Heart left ventricle (tissue), 16 donors: Measurements from ENCODE around the gene GSG1L. TPM values are rescaled to one million over a fixed set of nuclear protein-coding genes. Genes with fewer than 3 reads are reported as not detected.

ENCODE experiments used
- ATAC-seq, 4 donors: fragments of 200-7000 bp; cut with Tn5 transposase; one replicate each; pipeline ENCODE4 v1.9.1; 2020 to 2022; ENCODE audit warnings: moderate library complexity in 4 of 4, mild to moderate bottlenecking in 3 of 4, moderate number of reproducible peaks in 1 of 4
- DNase-seq, 5 donors: peaks; one replicate each; pipeline ENCODE4 v3.0.0-alpha.2; 2020
- H3K27ac ChIP-seq, 12 donors: fragments of 200-600 bp; sonication (generic) in 4 of 12; one replicate each; pipeline versions ENCODE4 v1.5.0 to v1.8.0; 2016 to 2022; ENCODE audit warnings: mild to moderate bottlenecking in 2 of 12
- H3K27me3 ChIP-seq, 9 donors: fragments of 200-600 bp; sonication (generic) in 2 of 9; one replicate each; pipeline versions ENCODE4 v1.5.1 to v1.8.0; 2016 to 2022; ENCODE audit warnings: mild to moderate bottlenecking in 3 of 9
- H3K36me3 ChIP-seq, 9 donors: fragments of 200-600 bp; sonication (generic) in 2 of 9; one replicate each; pipeline versions ENCODE4 v1.5.0 to v1.8.0; 2018 to 2022; ENCODE audit warnings: mild to moderate bottlenecking in 2 of 9
- H3K4me1 ChIP-seq, 12 donors: fragments of 200-600 bp; sonication (generic) in 4 of 12; one replicate each; pipeline versions ENCODE4 v1.5.0 to v1.8.0; 2016 to 2022; ENCODE audit warnings: mild to moderate bottlenecking in 3 of 12
- H3K4me3 ChIP-seq, 12 donors: fragments of 200-600 bp; sonication (generic) in 4 of 12; one replicate each; pipeline versions ENCODE4 v1.5.0 to v1.8.0; 2017 to 2022; ENCODE audit warnings: mild to moderate bottlenecking in 9 of 12, moderate library complexity in 4 of 12
- H3K9me3 ChIP-seq, 12 donors: fragments of 200-600 bp; sonication (generic) in 4 of 12; one replicate each; pipeline versions ENCODE4 v1.5.0 to v1.8.0; 2016 to 2022; ENCODE audit warnings: mild to moderate bottlenecking in 1 of 12
- CTCF ChIP-seq, 12 donors: fragments of 200-600 bp; sonication (generic) in 4 of 12; IDR thresholded peaks; one replicate each; pipeline versions ENCODE4 v1.5.0 to v1.8.0; 2018 to 2022; ENCODE audit warnings: antibody characterized with exemption in 12 of 12, mild to moderate bottlenecking in 5 of 12
- POLR2A ChIP-seq, 2 donors: fragments of 450-650 bp; IDR thresholded peaks; one replicate each; pipeline ENCODE4 v1.6.1; 2017; ENCODE audit warnings: antibody characterized with exemption in 2 of 2, mild to moderate bottlenecking in 2 of 2, moderate library complexity in 2 of 2
- WGBS, 4 donors: extraction: QIAGEN DNeasy Blood & Tissue Kit in 2 of 4; methylation state at CpG; one replicate each; pipeline versions ENCODE4 v1.1.5 to v1.1.7; 2013 to 2018; 5-methylcytosine and 5-hydroxymethylcytosine counted together
- intact Hi-C, 10 donors: fragments of 100-400 bp; cut with DNase I; formaldehyde crosslinking; loops; one replicate each; pipeline versions ENCODE4 v1.11.1 to v1.14.2; 2022
- polyA plus RNA-seq, 2 donors: library from polyadenylated mRNA; stranded (reverse); fragments of 200-250 nt; gene quantifications; one replicate each; pipeline ENCODE4 v1.2.3, GENCODE V29; 2013
- total RNA-seq, 9 donors: library from RNA; depleted of rRNA in 2 of 9; stranded (reverse); fragments of >200 nt in 2 of 9; fragmentation: NEBNext Ultra II Directional in 3 of 9; extraction: Animal tissue kit (Norgen Biotek cat#: 25700) in 3 of 9; gene quantifications; one replicate each; pipeline versions ENCODE4 v1.1.0 to v1.2.4, GENCODE V29; 2016 to 2023
- donor health status: ischemic (EF 13 %, LVEDD 7.1; RV severe dilation, severe dysfunction).
- donor health status: healthy with polysubstance abuse.
- donor health status: DM: no; HTN: yes; CAD: no.
- donor health status: DM: no; HTN: no; CAD: no.
- donor health status: ischemic (EF 25% LVEDD 6.9; RV normal size, moderate dysfunction).
- donor health status: ischemic (EF 25% LVEDD 5.7; RV mildly dilated, moderate dysfunction).
- donor health status: healthy.
- donor health status: DM: yes; HTN: yes; CAD: no.
- donor health status: ischemic (EF 35%, LVEDD 5.7; RV mildly dilated, moderate dysfunction).
- donor health status: nonischemic (EF 11% LVEDD 7.7; RV severe dilation, severe dysfunction).
- donor health status: DM: yes; HTN: yes; CAD: no.
- donor health status: PGD.
- donor health status: ischemic (EF 29% LVEDD 5.4; RV normal size, mild dysfunction).
- donor health status: nonischemic (EF 23%, LVEDD 6.1; RV moderate dilation, normal function).

The GSG1L gene
- total and polyA plus RNA-seq, 11 donors: 0.11 to 8.7 (median 1.8) TPM; not detected in 4

DNA sequence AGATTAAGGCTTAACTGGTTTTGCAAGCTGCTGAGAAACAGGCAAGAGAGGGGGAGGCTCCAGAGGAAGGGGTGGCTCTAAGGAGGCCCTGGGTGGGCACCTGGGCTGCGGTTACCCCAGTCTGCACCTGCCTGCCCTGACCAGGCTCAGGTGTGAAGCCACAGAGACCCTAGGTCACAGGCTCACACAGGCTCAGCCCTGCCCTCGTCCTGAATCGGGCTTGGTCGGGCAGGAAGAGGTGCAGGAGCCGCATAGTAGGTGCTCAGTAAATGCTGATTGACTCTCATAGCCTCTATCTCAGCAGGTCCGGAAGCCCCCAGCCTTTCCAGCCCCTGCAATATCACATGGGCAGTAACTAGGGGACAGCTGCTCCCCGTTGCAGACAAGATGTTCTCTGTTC, 203.4 kb downstream of the GSG1L start:
- Histone ChIP-seq H3K27me3 (no peaks in the 10 kb centered on the region), H3K4me3 (no peak overlapping the region), H3K36me3 (no peaks in the 10 kb centered on the region), H3K9me3 (peaks cover 0 to 27% (median 16%) of the 10 kb centered on the region in 12 donors), H3K4me1 (no peaks in the 10 kb centered on the region), H3K27ac (no peak overlapping the region)
- ATAC-seq: no peak
- TF ChIP-seq POLR2A (IDR thresholded peaks at IDR 0.05): no peak
- no peak for TF ChIP-seq CTCF (IDR thresholded peaks at IDR 0.05)
- 68 to 81% (median 74%) methylated on average over 3 to 7 of the region's 7 CpGs for WGBS, 4 donors
- DNase-seq: no peak
- intact Hi-C loops: loop anchor here in 4 of 10 donors (10.0 kb wide), 2 partner anchors 215 to 225 kb away; no protein-coding TSS in a partner anchor

GRCh38 chr16:27859020-27859419, 204.5 kb downstream of the GSG1L start:
- H3K9me3 ChIP-seq: peaks cover 0 to 23% (median 13%) of the 10 kb centered on the region in 12 donors
- H3K27me3 ChIP-seq: no peaks in the 10 kb centered on the region
- TF ChIP-seq CTCF (IDR thresholded peaks at IDR 0.05) (no peak), POLR2A (IDR thresholded peaks at IDR 0.05) (no peak)
- intact Hi-C loops: no loop called here
- DNase-seq (no peak), ATAC-seq (no peak)
- WGBS, 4 donors: 41 to 45% (median 42%) methylated on average over 8 of the region's 8 CpGs
- no peak overlapping the region for H3K4me3 ChIP-seq
- no peaks in the 10 kb centered on the region for H3K4me1 ChIP-seq
- H3K36me3 ChIP-seq: no peaks in the 10 kb centered on the region
- no peak overlapping the region for H3K27ac ChIP-seq

DNA sequence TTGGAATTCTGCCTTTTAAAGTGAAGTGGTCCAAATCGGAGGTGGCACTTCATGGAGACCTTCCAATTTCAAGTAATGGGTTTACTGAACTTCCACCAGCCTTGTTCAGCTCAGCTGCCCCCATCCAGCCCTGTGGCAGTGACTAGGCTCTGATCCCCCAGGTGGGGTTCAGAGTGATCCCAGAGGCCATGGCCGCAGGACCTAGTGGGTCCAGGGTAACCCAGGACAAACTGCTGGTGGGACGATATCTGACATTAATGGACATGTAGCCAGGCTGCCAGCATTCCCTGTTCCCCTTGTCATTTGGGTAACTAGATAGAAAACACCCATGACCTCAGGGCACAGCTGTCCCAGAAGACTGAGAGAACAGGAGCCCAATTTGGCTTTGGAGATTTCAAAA, 209.9 kb downstream of the GSG1L start:
- 49 to 66% (median 63%) methylated on average over 3 of the region's 3 CpGs for WGBS, 4 donors
- no peak for DNase-seq
- ATAC-seq: no peak
- H3K4me1 ChIP-seq: peaks cover 0 to 12% (median 2%) of the 10 kb centered on the region in 12 donors
- no peaks in the 10 kb centered on the region for H3K36me3 ChIP-seq
- peaks cover 0 to 28% (median 0%) of the 10 kb centered on the region in 9 donors for H3K27me3 ChIP-seq
- H3K9me3 ChIP-seq: no peaks in the 10 kb centered on the region
- TF ChIP-seq CTCF (IDR thresholded peaks at IDR 0.05): no peak
- no peak for TF ChIP-seq POLR2A (IDR thresholded peaks at IDR 0.05)
- no peak overlapping the region for H3K27ac ChIP-seq
- intact Hi-C loops: loop anchor here in 1 of 10 donors (5.0 kb wide), 1 partner anchor 346 kb away; no protein-coding TSS in a partner anchor
- H3K4me3 ChIP-seq: no peak overlapping the region

- ATAC-seq: peak in 1 of 4 donors; percentile 52
- DNase-seq: no peak
Observed at GRCh38 chr16:27853101-27853500, 210.4 kb downstream of the GSG1L start.

More at GRCh38 chr16:27853101-27853500, 210.4 kb downstream of the GSG1L start:
- Histone ChIP-seq H3K4me3 (no peak overlapping the region), H3K4me1 (peaks cover 0 to 12% (median 2%) of the 10 kb centered on the region in 12 donors), H3K27me3 (peaks cover 0 to 29% (median 0%) of the 10 kb centered on the region in 9 donors), H3K9me3 (no peaks in the 10 kb centered on the region), H3K36me3 (no peaks in the 10 kb centered on the region), H3K27ac (no peak overlapping the region)
- no peak for TF ChIP-seq CTCF (IDR thresholded peaks at IDR 0.05)
- TF ChIP-seq POLR2A (IDR thresholded peaks at IDR 0.05): no peak
- intact Hi-C loops: loop anchor here in 1 of 10 donors (5.0 kb wide), 1 partner anchor 346 kb away; no protein-coding TSS in a partner anchor
- 35 to 46% (median 37%) methylated on average over 9 of the region's 9 CpGs for WGBS, 4 donors
